GM19328 (cell line): ENCODE measurements around the gene F10.

Experiments
- ATAC-seq: cut with Tn5 transposase; IDR thresholded peaks from one replicate; pipeline ENCODE4 v1.9.1; 2021; ENCODE audit warnings: mild to moderate bottlenecking, moderate library complexity; ENCODE audit not compliant: unreplicated experiment

The F10 gene

DNA sequence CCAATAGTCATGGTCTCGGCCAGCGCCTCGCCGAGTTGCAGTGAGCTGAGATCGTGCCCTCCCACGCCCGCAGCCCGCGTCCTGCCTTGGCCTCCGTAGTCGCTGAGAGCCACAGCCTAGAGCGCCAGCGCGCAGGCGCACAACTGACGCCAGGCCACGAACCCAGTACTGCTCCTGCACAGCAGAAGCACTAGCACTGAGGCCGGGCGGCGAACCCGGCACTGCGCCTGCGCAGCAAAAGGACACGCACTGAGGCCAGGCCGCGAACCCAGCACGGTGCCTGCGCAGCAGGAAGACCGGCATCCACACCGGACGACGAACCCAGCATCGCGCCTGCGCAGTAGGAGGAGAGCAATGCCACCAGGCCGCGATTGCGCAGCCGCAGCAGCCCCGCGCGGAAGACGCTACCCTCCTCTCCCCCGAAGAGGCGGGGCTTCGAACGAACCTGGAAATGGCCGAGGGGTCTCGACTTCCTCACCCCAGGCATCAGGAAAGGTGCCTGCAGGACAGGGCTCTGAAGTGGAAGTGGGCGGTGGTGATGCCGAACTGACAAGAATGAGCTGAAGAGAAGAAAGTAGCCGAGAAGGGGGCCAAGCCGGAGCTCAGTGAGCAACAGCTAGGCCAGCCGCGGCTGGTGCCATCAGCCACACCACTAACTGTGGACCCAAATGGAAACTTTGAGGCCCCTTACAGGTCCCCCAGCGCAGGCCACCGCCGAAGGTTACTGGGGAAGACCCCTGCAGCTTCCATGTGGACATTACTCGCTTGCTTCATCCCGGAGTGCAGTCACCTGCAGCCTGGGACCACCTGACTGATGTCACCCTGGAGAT, 7.5 kb downstream of the F10 start:
- ATAC-seq: no peak

DNA sequence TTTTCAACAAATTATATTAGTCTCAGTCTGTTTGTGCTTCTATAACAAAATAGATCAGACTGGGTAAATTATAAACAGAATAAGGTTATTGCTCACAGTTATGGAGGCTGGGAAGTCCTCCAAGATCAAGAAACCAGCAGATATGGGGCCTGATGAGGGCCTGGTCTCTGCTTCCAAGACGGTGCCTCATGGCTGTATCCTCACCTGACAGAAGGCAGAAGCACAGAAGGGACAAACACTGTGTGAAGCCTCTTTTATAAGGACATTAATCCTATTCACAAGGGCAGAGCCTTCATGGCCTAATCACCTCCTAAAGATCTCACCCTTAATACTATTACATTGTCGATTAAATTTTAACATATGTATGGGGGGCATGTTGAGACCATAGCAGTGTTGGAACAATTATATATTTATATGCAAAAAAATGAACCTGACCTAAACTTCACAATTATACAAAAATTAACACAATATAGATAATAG, 12.7 kb downstream of the F10 start:
- no peak for ATAC-seq

DNA sequence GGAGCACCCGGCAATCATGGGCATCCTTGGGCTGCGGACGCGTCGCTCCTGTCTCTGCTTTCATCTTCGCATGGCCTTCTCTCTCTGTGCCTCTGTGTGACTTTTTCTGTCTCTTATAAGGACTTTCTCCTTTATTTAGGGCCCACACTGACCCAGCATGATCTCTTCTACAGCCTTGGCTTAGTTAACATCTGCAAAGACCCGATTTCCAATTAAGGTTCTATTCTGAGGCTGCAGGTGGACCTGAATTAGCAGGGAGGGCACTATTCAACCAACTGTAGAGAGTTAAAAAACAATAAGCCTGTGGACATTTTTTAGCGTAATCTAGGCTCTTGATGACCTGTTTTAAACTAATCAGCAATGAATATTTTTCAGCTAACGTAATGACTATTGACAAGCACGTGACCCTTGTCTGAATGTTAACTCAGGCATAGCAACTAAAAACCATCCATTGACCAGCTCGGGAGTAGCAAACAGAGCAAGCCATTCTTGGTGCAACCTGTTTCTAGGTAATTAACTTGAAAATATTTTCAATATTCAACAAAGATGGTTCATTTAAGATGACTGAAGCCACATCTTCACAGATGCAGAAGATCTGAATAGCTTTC, 15.2 kb downstream of the F10 start:
- ATAC-seq: no peak

DNA sequence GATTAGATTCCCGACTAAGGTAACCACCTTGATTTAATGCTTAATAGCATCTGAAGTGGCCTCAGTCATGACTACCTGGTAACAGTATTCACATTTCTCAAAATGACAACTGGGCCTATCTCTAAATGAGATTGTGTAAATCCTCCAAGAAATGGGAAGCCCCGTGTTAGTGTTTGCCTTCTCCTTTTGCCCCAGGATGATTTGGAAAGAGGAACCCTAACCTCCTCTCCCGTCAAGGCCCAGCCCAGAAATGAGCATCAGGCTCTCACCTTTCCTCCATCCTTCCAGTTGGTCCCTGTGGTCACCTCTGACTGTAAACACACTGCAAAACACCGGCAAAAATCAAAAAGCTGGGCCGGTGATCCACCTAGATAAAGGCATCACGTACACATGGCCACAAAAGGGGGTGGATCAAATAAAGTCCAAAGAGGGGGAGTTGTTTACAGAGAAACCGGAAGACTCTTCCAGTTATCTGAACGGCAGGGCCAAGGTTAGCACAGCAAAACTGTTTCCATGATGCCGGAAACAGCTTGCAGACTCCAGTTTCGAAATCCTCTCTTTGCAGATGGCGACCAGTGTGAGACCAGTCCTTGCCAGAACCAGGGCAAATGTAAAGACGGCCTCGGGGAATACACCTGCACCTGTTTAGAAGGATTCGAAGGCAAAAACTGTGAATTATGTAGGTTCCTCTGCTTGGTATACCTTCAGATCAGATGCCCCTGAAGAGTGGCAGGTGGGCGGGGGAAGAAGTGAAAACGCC, 16.4 kb downstream of the F10 start:
- ATAC-seq: no peak

DNA sequence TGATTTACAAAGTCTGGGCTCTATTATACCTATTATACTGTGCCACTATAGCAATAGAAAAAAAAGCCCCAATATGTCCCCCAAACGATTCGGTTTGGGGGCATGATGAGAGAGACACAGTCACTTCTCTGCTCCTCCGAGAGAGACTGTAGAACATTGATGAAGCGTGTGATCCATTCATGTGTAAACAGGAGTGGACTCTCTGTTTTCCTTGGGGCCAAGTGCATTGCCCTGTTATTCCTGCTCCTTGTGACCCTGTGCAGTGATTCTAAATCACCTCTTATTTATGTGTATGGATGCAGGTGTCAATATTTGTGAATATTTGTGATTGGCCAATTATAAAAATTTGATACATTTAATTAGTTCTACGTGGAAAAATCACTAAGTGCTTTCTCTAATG, 17.0 kb downstream of the F10 start:
- no peak for ATAC-seq

DNA sequence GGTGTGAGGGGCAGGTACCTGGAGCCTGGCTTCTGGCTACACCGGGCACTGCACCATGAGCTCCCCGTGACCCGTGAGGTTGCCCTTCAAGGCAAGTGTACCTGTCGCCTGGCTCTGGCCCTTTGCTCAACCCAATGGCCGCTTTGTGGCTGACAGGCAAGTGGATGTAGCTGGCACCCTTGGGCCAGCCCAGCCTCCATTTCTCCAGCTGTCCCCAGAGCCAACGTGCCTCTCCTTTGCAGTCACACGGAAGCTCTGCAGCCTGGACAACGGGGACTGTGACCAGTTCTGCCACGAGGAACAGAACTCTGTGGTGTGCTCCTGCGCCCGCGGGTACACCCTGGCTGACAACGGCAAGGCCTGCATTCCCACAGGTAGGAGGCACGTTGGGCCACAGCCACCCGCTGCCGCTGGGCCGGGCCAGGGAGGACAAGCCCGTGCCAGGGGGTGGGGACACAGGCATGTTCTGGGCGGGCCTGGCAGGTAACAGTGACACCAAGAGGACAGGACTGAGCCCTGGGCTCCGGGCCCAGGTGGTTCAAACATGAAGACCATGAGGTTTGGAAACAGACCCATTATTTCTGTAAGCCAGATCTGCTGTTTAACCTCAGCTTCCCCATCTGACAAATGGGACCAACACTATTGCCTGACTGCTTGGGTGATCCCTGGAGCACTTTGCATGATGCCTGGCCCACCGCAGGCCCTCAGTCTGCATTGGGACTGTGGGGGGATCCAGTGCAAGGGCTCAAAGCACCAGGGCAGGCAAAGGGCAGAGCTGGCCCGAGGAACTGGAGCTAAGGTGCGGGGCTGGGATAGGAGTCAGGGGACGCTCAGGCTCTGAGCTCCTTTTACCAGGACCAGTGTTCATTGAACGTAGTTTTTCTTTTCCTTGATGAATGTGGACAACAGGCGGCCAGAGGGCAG, 18.3 kb downstream of the F10 start:
- ATAC-seq: no peak

DNA sequence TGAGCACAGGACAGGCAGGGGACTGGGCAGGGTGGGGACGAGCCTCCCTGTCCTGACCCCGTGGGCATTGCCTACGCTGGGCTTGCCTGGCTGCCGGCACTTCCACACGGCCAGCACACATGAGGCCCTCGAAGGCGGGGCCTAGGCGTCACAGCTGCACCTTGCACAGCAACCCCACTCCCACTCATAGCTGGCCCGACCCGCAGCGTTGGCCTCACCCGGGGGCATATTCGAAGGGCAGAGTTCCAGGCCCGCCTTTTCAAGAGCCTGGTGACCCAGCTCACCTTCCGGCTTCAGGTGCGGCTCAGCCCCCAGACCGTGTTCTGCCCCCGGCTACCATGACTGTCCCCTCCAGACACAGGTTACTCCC, 19.0 kb downstream of the F10 start:
- ATAC-seq: no peak

DNA sequence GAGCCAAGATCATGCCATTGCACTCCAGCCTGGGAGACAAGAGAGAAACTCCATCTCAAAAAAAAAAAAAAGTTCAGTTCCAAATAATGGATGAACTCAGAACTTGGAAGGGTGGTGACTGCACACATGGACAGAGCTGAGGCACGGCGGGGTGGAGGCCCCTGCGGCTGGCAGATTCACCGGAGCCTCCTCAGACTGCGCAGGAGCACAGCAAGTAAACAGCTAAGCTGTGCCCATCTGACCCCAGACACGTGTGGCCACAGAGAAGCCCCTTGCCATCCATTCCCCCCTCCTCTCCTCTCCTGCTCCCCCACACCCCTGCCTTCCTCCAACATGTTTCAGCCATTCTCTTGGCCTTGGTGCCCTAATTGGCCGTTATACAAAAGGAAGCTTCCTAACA, 20.3 kb downstream of the F10 start:
- no peak for ATAC-seq

DNA sequence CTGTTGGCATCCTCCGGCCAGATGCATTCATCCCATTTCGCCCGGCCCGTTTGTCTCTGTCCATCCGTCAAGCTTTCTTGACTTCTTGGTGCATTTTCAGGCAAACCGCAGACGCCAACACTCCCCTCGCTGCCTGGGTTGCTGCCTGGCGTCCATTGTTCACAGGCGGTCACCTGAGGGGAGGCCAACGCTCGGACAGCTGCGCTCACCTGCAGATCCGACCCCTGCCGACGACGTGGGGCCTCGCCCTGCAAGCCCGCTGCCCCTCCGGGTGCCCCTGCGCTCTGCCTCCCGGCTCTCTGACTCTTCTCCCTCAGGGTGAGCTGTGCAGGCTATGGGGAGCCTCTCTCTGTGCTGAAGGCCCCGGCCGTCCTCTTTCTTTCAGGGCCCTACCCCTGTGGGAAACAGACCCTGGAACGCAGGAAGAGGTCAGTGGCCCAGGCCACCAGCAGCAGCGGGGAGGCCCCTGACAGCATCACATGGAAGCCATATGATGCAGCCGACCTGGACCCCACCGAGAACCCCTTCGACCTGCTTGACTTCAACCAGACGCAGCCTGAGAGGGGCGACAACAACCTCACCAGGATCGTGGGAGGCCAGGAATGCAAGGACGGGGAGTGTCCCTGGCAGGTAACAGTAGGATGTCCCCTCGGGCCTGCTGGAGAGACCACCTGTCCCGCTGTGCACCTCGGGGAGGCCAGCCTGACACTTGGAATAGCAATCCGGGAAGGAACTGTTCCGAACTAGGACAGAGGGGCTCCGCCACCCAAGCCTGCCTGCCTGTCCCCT, 21.1 kb downstream of the F10 start:
- ATAC-seq: no peak

DNA sequence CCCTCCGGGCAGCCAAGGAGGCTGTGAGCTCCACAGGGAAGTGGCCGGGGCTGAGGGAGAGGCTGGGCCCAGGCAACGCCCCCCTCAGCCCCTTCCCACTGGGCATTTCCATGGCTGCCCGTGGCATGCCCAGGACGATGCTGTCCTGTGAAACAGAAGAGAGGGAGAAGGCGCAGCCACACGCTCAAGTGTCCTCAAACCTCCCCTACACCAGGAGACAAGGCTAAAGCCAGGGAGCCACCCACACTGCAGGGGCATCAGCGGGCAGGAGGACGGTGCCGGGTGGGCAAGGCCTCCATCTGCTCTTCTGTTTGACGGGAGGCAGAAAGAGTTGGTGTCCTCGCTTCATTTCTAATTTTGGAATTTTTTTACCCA, 21.6 kb downstream of the F10 start:
- no peak for ATAC-seq

DNA sequence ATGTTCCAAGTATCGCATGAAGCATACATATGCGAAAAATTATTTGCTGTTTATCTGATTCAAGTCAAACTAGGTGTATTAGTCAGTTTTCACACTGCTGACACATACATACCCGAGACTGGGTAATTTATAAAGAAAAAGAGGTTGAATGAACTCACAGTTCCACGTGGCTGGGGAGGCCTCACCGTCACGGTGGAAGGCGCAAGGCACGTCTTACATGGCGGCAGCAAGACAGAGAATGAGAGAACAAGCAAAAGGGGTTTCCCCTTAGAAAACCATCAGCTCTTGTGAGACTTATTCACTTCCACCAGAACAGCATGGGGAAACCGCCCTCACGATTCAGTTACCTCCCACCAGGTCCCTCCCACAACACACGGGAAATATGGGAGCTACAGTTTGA, 22.9 kb downstream of the F10 start:
- ATAC-seq: no peak

DNA sequence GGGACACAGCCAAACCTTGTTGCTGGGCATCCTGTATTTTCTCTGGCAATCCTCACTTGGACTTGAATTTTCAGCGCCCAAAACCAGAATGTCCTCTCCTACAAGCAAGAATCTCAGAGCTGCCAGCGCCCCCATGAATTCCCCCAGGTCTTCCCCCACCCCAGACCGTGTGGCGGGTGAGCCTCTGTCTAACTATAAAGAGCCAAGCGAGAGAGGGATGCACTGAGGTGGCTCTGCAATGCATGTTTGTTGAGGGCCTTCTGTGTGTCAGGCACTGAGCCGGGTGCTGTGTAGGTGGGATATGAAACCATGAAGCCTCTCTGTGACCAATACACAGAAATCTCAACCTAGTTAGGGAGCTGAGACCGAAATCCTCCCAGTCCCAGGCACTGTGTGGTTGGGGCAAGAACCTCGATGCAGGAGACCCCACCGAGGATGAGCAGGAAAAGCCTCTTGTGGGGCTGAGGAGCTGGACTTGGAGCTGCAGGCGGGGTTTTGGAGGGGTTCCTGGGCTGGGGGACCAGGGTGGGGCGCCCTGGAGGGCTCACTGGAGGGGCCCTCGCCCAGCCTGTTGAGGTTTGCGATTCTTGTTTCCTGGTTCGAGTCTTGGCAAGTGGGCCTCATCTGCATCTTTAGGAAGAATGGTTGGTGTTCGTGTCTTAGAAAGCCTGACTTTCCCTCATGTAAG, 23.5 kb downstream of the F10 start:
- ATAC-seq: no peak

DNA sequence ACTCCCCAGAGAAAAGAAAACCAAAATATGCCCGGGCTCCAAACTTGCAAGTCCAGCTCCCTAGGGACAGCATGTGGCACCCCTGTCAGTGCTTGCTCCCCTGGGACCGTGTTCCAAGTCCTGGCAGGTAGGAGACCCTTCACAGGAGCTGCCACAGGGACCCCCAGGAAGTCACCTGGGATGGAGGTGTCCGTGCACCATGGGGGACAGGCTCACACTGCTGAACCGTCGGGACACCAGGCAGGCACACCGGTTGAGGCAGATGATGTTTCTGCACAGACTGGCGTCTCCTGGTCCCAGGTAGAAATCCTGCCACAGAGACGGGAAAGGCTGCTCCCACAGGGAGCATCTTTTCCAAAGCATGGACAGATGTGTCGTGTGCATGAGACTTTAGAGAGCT, 24.2 kb downstream of the F10 start:
- no peak for ATAC-seq

DNA sequence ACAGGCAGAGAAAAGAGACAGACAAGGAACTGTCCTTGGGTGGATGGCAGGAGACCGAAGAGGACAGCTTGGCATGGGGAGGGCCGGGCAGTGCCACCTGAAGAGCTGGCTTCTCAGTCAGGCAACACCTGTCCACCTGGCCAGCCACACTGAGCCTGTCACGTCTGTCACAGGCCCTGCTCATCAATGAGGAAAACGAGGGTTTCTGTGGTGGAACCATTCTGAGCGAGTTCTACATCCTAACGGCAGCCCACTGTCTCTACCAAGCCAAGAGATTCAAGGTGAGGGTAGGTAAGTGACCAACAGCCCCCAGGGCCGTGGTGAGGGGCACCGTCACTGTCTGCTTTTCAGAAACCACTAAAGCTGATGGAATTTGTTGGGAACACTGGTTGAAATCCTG, 24.6 kb downstream of the F10 start:
- ATAC-seq: no peak

DNA sequence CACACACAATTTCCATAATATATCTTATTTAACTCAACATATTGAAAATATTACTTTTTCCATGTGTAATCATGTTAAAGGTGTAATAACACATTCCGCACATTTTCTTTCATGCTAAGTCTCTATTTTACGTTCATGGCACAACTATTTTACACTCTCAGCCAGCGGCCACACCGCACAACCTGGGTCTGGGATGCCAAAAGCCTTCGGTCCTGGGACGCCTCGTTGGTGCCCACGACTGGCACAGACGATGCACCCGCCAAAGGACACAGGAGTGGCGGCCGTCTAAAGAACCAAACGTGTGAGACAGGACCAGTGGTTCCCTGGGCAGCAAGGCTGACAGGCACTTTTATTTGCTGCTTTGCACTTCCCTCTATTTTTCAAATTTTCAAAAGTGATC, 25.8 kb downstream of the F10 start:
- no peak for ATAC-seq

DNA sequence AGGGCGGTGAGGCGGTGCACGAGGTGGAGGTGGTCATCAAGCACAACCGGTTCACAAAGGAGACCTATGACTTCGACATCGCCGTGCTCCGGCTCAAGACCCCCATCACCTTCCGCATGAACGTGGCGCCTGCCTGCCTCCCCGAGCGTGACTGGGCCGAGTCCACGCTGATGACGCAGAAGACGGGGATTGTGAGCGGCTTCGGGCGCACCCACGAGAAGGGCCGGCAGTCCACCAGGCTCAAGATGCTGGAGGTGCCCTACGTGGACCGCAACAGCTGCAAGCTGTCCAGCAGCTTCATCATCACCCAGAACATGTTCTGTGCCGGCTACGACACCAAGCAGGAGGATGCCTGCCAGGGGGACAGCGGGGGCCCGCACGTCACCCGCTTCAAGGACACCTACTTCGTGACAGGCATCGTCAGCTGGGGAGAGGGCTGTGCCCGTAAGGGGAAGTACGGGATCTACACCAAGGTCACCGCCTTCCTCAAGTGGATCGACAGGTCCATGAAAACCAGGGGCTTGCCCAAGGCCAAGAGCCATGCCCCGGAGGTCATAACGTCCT, 26.4 kb downstream of the F10 start:
- ATAC-seq: no peak

DNA sequence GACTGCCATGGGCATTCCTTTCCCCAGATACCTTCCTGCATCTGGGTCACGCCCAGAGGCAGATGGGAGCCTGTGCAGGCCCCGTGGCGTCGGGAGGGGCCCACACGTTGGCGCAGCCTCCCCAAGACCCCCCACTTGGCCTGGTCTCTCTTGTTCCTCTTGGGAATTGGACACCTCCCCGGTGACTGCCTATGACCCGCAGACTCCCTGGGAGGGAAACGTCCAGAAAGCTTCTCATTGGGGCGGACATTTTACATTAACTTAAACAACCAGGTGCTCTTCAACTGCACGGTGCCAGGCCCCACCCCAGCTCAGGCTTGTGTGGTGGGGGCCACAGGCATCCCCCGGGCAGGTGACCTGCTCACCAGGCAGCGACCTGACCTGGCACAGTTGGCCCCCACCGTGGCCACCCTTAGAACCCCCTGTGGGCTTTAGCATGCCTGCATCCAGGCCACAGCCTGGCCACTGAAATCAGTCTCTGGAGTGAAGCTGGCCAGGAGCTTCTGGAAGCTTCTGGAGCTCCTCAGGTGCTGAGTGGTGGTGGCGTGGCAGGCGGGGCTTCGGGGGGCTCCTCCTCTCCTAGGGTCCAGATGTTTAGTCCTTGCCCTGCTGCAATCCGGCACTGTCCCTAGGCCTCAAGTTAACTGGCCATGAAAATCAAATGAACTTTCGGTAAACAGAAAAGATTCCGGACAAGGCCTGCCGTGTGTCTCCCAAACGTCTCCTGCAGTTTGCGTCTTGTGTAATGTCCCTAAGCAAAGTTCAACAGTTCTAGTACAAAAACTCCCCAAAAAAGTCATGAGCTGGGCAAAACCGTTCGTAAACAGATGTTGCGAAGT, 27.3 kb downstream of the F10 start:
- ATAC-seq: no peak
